ENCODE data around the gene TBC1D22A.

GRCh38 chr22:47136671-47137070 lies 374.2 kb downstream of the TBC1D22A start:
- TF ChIP-seq CTCF (IDR thresholded peaks at IDR 0.05) (no peak), POLR2A (IDR thresholded peaks at IDR 0.05) (no peak), POLR2AphosphoS5 (IDR thresholded peaks at IDR 0.05) (no peak), EP300 (IDR thresholded peaks at IDR 0.05; ENCODE audit: low read depth) (no peak)

Data from transverse colon (tissue), 4 donors.